Neural progenitor cell (in vitro differentiated cells): Measurements from ENCODE around the gene S100A7A. TPM values are rescaled to one million over a fixed set of nuclear protein-coding genes. Genes with fewer than 3 reads are reported as not detected.
"Not testable (repeated sequence)": the region's sequence is repeated elsewhere in the genome, so short reads cannot be mapped to it uniquely, and the experiment has no call there.

Experiments used
- DNase-seq: peaks from one replicate; pipeline ENCODE4 v3.0.0-alpha.2; 2016; ENCODE audit warnings: low spot score
- H2AFZ ChIP-seq: fragments of 200-600 bp; sonication (generic); replicated peaks from 2 replicates; pipeline ENCODE4 v1.6.1; 2016; ENCODE audit warnings: antibody characterized with exemption
- H3F3A ChIP-seq: fragments of 200-600 bp; sonication (generic); 2 replicates; pipeline ENCODE4 v1.6.1; 2016; ENCODE audit warnings: antibody characterized with exemption, low read depth
- H3K27ac ChIP-seq: fragments of 200-600 bp; sonication (generic); 2 replicates; pipeline ENCODE4 v1.5.1; 2016; ENCODE audit warnings: mild to moderate bottlenecking
- H3K27me3 ChIP-seq: fragments of 200-600 bp; sonication (generic); 2 replicates; pipeline ENCODE4 v1.6.1; 2016; ENCODE audit warnings: mild to moderate bottlenecking, moderate library complexity
- H3K36me3 ChIP-seq: fragments of 200-600 bp; sonication (generic); 2 replicates; pipeline ENCODE4 v1.5.1; 2016
- H3K4me1 ChIP-seq: fragments of 200-600 bp; sonication (generic); 2 replicates; pipeline ENCODE4 v1.6.1; 2016; ENCODE audit warnings: mixed run types
- H3K4me2 ChIP-seq: fragments of 200-600 bp; sonication (generic); 2 replicates; pipeline ENCODE4 v1.6.1; 2016
- H3K4me3 ChIP-seq: fragments of 200-600 bp; sonication (generic); 2 replicates; pipeline ENCODE4 v1.5.1; 2016
- H3K79me2 ChIP-seq: fragments of 200-600 bp; sonication (generic); 2 replicates; pipeline ENCODE4 v1.6.1; 2016; ENCODE audit warnings: low read depth
- H3K9ac ChIP-seq: fragments of 200-600 bp; sonication (generic); 2 replicates; pipeline ENCODE4 v1.6.1; 2016
- H3K9me3 ChIP-seq: fragments of 200-600 bp; sonication (generic); 2 replicates; pipeline ENCODE4 v1.5.1; 2016; ENCODE audit warnings: low read depth
- H4K20me1 ChIP-seq: fragments of 200-600 bp; sonication (generic); 2 replicates; pipeline ENCODE4 v1.6.1; 2016; ENCODE audit warnings: low read depth
- H3K27ac Mint-ChIP-seq: 3 replicates; pipeline ENCODE4 v1.8.0; 2021; ENCODE audit warnings: mixed read lengths
- H3K27me3 Mint-ChIP-seq: 2 replicates; pipeline ENCODE4 v1.8.0; 2022; ENCODE audit warnings: low read depth, mild to moderate bottlenecking, inconsistent platforms, moderate library complexity, mixed read lengths; ENCODE audit not compliant: insufficient read depth
- H3K36me3 Mint-ChIP-seq: 3 replicates; pipeline ENCODE4 v1.8.0; 2021; ENCODE audit warnings: mixed read lengths
- H3K4me1 Mint-ChIP-seq: 3 replicates; pipeline ENCODE4 v1.8.0; 2021; ENCODE audit warnings: mixed read lengths
- H3K4me3 Mint-ChIP-seq: 3 replicates; pipeline ENCODE4 v1.8.0; 2021; ENCODE audit warnings: mild to moderate bottlenecking, moderate library complexity, mixed read lengths
- H3K9me3 Mint-ChIP-seq: 3 replicates; pipeline ENCODE4 v1.8.0; 2020; ENCODE audit warnings: mixed read lengths
- EZH2 ChIP-seq: fragments of 200-600 bp; sonication (generic); IDR thresholded peaks from 2 replicates; pipeline ENCODE4 v1.6.1; 2017; ENCODE audit warnings: antibody characterized with exemption, mild to moderate bottlenecking, moderate library complexity
- EZH2phosphoT487 ChIP-seq: fragments of 200-600 bp; sonication (generic); IDR thresholded peaks from 2 replicates; pipeline ENCODE4 v1.6.1; 2017; ENCODE audit warnings: antibody characterized with exemption
- total RNA-seq: library from RNA; depleted of rRNA; stranded (reverse); fragments of >200 nt; gene quantifications from 2 replicates; pipeline ENCODE4 v1.2.3, GENCODE V29; 2015; ENCODE audit warnings: low replicate concordance
- TF ChIP-seq, protein P1 (sequence below): fragments of 200-600 bp; sonication (generic); IDR thresholded peaks from 2 replicates; pipeline ENCODE4 v1.5.1; 2017; ENCODE audit warnings: antibody characterized with exemption, mild to moderate bottlenecking

Gene S100A7A
- total RNA-seq, 1 donor from 2014 or later: not detected

DNA sequence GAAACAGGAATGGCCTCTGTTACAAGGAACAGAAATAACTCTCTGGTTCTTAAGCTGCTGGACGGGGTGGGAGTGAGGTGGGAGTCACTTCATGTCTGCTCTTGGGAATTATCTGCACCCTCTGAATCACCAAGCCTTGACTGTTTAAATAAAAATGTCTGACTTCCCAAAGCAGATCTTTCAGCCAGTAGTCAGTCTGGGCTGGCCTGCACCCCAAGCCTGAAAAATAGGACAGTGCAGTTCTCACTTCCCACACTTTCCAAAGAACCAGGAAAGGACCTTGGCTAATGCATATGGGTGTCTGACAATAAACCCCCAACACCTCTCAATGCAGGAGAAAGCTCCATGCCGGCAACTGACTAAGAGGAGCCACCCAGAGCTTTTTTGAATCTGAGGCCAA lies 43.3 kb downstream of the S100A7A start:
- TF ChIP-seq EZH2phosphoT487: no peak
- no peak for TF ChIP-seq EZH2
- TF ChIP-seq, protein P1, sequence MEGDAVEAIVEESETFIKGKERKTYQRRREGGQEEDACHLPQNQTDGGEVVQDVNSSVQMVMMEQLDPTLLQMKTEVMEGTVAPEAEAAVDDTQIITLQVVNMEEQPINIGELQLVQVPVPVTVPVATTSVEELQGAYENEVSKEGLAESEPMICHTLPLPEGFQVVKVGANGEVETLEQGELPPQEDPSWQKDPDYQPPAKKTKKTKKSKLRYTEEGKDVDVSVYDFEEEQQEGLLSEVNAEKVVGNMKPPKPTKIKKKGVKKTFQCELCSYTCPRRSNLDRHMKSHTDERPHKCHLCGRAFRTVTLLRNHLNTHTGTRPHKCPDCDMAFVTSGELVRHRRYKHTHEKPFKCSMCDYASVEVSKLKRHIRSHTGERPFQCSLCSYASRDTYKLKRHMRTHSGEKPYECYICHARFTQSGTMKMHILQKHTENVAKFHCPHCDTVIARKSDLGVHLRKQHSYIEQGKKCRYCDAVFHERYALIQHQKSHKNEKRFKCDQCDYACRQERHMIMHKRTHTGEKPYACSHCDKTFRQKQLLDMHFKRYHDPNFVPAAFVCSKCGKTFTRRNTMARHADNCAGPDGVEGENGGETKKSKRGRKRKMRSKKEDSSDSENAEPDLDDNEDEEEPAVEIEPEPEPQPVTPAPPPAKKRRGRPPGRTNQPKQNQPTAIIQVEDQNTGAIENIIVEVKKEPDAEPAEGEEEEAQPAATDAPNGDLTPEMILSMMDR: no peak
- H3K4me3 Mint-ChIP-seq: no peak overlapping the region

DNA sequence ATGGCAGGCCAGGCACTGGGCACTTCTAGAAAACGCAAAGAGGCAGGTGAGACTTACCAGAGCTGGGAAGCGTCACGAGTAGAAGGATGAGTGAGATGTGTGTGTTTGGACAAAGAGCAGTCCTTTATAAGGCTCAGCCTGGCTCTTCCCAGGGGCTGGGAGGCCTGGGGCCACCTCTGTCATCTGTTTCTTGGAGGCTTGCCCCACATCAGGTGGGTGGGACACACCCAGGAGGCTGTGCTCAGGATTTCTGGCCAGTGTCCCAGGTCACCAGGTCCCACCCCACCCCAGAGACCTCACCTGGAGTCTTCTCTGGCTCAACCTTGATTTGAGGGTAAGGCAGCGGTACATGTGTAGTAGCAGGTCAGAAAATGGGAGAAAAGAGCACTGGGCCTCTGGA lies 44.2 kb downstream of the S100A7A start, which contains the start of gene S100A7:
TSS of gene S100A7 (minus strand) at position 101 of the 400 bp plus-strand sequence. CDS start 1,638 bp downstream, outside the sequence.
- Mint-ChIP-seq H3K9me3 (no peaks in the 10 kb centered on the region), H3K4me3 (no peak within 1 kb of the TSS), H3K4me1 (no peaks in the 10 kb centered on the region), H3K27me3 (peaks cover 12% of the 10 kb centered on the region), H3K36me3 (no peaks in the 10 kb centered on the region), H3K27ac (no peak within 1 kb of the TSS)
- no peak for DNase-seq
- no peaks in the 10 kb centered on the region for H4K20me1 ChIP-seq
- no peaks in the 10 kb centered on the region for H3K27me3 ChIP-seq
- no peaks in the 10 kb centered on the region for H3K36me3 ChIP-seq
- no peak within 1 kb of the TSS for H3K9ac ChIP-seq
- H3K4me2 ChIP-seq: no peak within 1 kb of the TSS
- H3K4me1 ChIP-seq: no peaks in the 10 kb centered on the region
- H3K79me2 ChIP-seq: no peaks in the 10 kb centered on the region
- H3K4me3 ChIP-seq: no peak within 1 kb of the TSS
- no peaks in the 10 kb centered on the region for H3K9me3 ChIP-seq
- no peak within 1 kb of the TSS for H2AFZ ChIP-seq
- no peaks in the 10 kb centered on the region for H3F3A ChIP-seq
- no peak for TF ChIP-seq EZH2phosphoT487
- no peak for TF ChIP-seq EZH2
- TF ChIP-seq, protein P1: no peak
- H3K27ac ChIP-seq: no peak within 1 kb of the TSS

More for the DNA sequence above, 43.3 kb downstream of the S100A7A start:
- H3K4me1 Mint-ChIP-seq: no peaks in the 10 kb centered on the region
- Histone ChIP-seq H3K4me2 (no peak overlapping the region), H3K9me3 (no peaks in the 10 kb centered on the region), H3K27ac (no peak overlapping the region), H3K9ac (no peak overlapping the region), H3K4me3 (no peak overlapping the region), H3K27me3 (no peaks in the 10 kb centered on the region), H3F3A (no peaks in the 10 kb centered on the region), H3K4me1 (no peaks in the 10 kb centered on the region), H3K36me3 (no peaks in the 10 kb centered on the region), H2AFZ (no peak overlapping the region), H3K79me2 (no peaks in the 10 kb centered on the region), H4K20me1 (no peaks in the 10 kb centered on the region)
- H3K36me3 Mint-ChIP-seq: no peaks in the 10 kb centered on the region
- no peak overlapping the region for H3K27ac Mint-ChIP-seq
- H3K27me3 Mint-ChIP-seq: peaks cover 12% of the 10 kb centered on the region
- DNase-seq: no peak
- H3K9me3 Mint-ChIP-seq: no peaks in the 10 kb centered on the region

GRCh38 chr1:153462741-153463140 lies 46.4 kb downstream of the S100A7A start:
- H4K20me1 ChIP-seq, H3K4me1 ChIP-seq, H3K9me3 Mint-ChIP-seq, H3K79me2 ChIP-seq, H3K4me1 Mint-ChIP-seq, H3K4me3 ChIP-seq, H3K4me2 ChIP-seq, H3F3A ChIP-seq, H3K9ac ChIP-seq, H3K4me3 Mint-ChIP-seq, H3K27ac ChIP-seq, H3K36me3 Mint-ChIP-seq, H3K27ac Mint-ChIP-seq, DNase-seq, H3K9me3 ChIP-seq, H2AFZ ChIP-seq, H3K36me3 ChIP-seq: not testable (repeated sequence)
- H3K27me3 Mint-ChIP-seq: peaks cover 16% of the 10 kb centered on the region
- H3K27me3 ChIP-seq: peaks cover 11% of the 10 kb centered on the region

DNA sequence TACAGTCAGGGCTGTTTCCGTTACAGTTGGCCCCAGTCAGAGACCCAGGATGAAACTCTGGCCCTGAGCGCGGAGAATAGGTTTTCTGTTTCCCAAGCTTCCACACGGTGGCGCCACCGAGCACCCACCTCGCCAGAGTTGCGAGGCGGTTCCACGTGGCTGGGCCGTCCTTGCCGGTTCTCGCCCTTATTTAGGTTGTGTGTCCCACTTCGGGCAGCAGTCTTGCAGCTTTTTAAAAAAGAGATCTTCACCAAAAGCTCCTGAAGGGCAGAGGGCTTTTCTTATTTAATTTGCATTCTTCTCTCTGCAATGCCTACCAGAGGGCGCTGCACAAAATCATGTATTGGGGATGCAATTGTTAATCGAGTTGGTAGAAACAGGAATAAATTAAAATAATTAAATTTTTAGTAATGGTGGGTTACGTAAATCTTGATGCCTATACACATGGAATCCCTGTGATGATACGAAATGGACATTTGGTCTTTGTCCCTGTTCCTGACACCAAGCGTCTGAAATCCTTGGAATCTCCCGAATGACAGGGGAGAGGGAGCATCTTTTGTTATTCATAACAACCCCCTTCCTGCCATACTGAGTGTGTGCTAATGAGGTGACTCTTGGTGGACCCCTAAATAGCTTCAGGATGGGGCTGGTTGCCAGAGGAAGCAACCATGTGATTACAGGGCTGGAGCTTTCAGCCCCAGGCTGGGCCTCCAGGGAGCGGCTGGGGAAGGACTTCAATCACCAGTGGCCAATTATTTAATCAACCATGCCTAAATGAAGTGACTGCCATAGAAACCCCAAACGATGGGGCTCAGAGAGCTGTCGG lies 49.7 kb downstream of the S100A7A start:
- Histone ChIP-seq H3F3A (no peaks in the 10 kb centered on the region), H3K4me1 (no peaks in the 10 kb centered on the region), H3K9me3 (no peaks in the 10 kb centered on the region), H3K4me2 (no peak overlapping the region), H3K36me3 (no peaks in the 10 kb centered on the region), H3K27ac (no peak overlapping the region), H3K9ac (no peak overlapping the region), H3K27me3 (peaks cover 11% of the 10 kb centered on the region), H4K20me1 (no peaks in the 10 kb centered on the region), H2AFZ (peak overlapping the region; percentile 0), H3K4me3 (no peak overlapping the region), H3K79me2 (no peaks in the 10 kb centered on the region)
- no peaks in the 10 kb centered on the region for H3K9me3 Mint-ChIP-seq
- no peak overlapping the region for H3K27ac Mint-ChIP-seq
- peaks cover 18% of the 10 kb centered on the region for H3K27me3 Mint-ChIP-seq
- DNase-seq: peak; percentile 66
- no peaks in the 10 kb centered on the region for H3K36me3 Mint-ChIP-seq
- TF ChIP-seq EZH2: no peak
- TF ChIP-seq, protein P1: peak; percentile 86
- TF ChIP-seq EZH2phosphoT487: no peak
- no peaks in the 10 kb centered on the region for H3K4me1 Mint-ChIP-seq
- no peak overlapping the region for H3K4me3 Mint-ChIP-seq
